ENCODE measurements around the gene POLDIP3. TPM values are rescaled to one million over a fixed set of nuclear protein-coding genes. Genes with fewer than 3 reads are reported as not detected.
"Not testable (repeated sequence)": the region's sequence is repeated elsewhere in the genome, so short reads cannot be mapped to it uniquely, and the experiment has no call there.

The POLDIP3 gene
- total RNA-seq, 1 donor from 2014 or later = 82.4 TPM

GRCh38 chr22:42586381-42586780 lies 28.3 kb downstream of the POLDIP3 start:
- Mint-ChIP-seq H3K4me3 (ENCODE audit: low read depth) (no peak overlapping the region), H3K27ac (no peak overlapping the region), H3K4me1 (ENCODE audit: low read depth) (peaks cover 4% of the 10 kb centered on the region), H3K27me3 (no peaks in the 10 kb centered on the region), H3K9me3 (ENCODE audit: low read depth) (no peaks in the 10 kb centered on the region), H3K36me3 (ENCODE audit: insufficient read depth) (peaks cover 22% of the 10 kb centered on the region)
- DNase-seq (ENCODE audit: low spot score, unreplicated experiment) = no peak
- TF ChIP-seq CTCF (IDR thresholded peaks at IDR 0.05; ENCODE audit: unreplicated experiment) = no peak

DNA sequence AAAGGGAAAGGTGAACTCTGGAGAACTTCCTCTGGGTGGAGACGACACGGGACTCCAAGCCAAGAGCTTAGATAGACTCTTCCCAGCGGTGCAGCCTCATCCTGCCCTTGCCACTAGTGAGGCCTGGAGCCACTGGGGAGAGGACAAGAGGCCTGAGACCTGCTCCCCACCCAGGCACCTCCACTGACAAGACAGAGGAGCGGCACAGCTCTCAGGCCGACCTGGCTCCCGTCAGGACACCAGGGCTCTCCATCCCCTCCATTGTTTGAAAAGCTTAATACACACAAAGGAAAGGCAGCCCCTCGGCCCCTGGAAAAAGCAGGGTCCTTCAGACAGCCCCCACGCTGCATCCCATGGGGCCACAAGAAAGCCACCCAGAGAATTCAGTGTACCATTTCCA lies 29.6 kb downstream of the POLDIP3 start:
- peaks cover 19% of the 10 kb centered on the region for H3K36me3 Mint-ChIP-seq (ENCODE audit: insufficient read depth)
- TF ChIP-seq CTCF (IDR thresholded peaks at IDR 0.05; ENCODE audit: unreplicated experiment) = no peak
- H3K4me3 Mint-ChIP-seq (ENCODE audit: low read depth) = no peak overlapping the region
- H3K27ac Mint-ChIP-seq = no peak overlapping the region
- no peak for DNase-seq (ENCODE audit: low spot score, unreplicated experiment)
- no peaks in the 10 kb centered on the region for H3K9me3 Mint-ChIP-seq (ENCODE audit: low read depth)
- peaks cover 7% of the 10 kb centered on the region for H3K4me1 Mint-ChIP-seq (ENCODE audit: low read depth)
- no peaks in the 10 kb centered on the region for H3K27me3 Mint-ChIP-seq

DNA sequence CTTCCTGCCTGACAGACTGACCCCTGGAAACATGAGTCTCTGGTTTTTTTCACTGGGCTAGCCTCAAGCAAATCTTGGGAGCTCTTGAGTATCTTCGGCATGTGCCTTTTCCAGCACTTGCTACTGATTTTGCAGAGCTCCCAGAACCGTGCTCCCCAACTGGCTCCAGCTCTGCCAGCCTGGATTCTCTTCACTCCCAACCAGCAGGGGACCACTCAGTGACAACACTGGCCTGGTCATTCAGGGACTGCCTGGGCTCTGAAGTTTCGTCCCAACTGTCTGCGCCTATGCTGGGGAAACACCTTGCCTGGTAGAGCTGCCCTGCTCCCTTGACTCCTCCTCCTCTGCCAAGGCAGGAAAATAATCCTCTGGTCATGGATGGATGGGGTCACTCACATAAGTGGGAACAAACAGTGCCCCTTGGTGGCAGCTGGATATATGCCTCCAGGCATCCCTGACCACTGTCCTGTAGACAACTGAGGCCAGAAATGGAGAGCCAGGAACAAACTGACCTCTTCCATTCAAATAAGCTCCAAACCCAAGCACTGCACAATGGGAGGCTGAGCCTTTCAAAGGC lies 30.2 kb downstream of the POLDIP3 start:
- Mint-ChIP-seq H3K27me3 (no peaks in the 10 kb centered on the region), H3K36me3 (ENCODE audit: insufficient read depth) (peaks cover 17% of the 10 kb centered on the region), H3K27ac (no peak overlapping the region), H3K4me3 (ENCODE audit: low read depth) (no peak overlapping the region), H3K9me3 (ENCODE audit: low read depth) (no peaks in the 10 kb centered on the region), H3K4me1 (ENCODE audit: low read depth) (peaks cover 7% of the 10 kb centered on the region)
- TF ChIP-seq CTCF (IDR thresholded peaks at IDR 0.05; ENCODE audit: unreplicated experiment) = no peak
- DNase-seq (ENCODE audit: low spot score, unreplicated experiment) = no peak

DNA sequence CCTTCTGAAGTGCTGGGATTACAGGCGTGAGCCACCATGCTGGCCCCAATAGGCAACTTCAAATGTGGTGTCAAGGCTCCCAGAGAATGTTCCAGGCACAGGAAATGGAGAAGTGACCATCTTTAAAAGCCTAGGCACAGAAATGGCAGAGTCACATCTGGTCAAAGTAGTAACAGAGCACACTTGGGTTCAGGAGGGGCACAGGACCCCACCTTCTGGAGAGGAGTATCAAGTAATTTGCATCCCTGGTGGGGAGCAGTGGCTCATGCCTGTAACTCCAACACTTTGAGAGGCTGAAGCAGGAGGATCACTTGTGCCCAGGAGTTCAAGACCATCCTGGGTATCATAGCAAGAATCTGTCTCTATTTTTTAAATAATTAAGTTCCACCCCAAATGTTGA lies 31.7 kb downstream of the POLDIP3 start:
- DNase-seq (ENCODE audit: low spot score, unreplicated experiment) = no peak
- TF ChIP-seq CTCF (IDR thresholded peaks at IDR 0.05; ENCODE audit: unreplicated experiment) = no peak
- Mint-ChIP-seq H3K27me3 (no peaks in the 10 kb centered on the region), H3K27ac (no peak overlapping the region), H3K36me3 (ENCODE audit: insufficient read depth) (peaks cover 17% of the 10 kb centered on the region), H3K4me3 (ENCODE audit: low read depth) (peak overlapping the region; percentile 95), H3K9me3 (ENCODE audit: low read depth) (no peaks in the 10 kb centered on the region), H3K4me1 (ENCODE audit: low read depth) (peaks cover 7% of the 10 kb centered on the region)

- H3K36me3 Mint-ChIP-seq (ENCODE audit: insufficient read depth) = peaks cover 11% of the 10 kb centered on the region
- no peaks in the 10 kb centered on the region for H3K9me3 Mint-ChIP-seq (ENCODE audit: low read depth)
- H3K4me3 Mint-ChIP-seq (ENCODE audit: low read depth) = peak overlapping the region; percentile 95
- peak overlapping the region; percentile 85 for H3K27ac Mint-ChIP-seq
- H3K27me3 Mint-ChIP-seq = no peaks in the 10 kb centered on the region
- H3K4me1 Mint-ChIP-seq (ENCODE audit: low read depth) = peaks cover 7% of the 10 kb centered on the region
- DNase-seq (ENCODE audit: low spot score, unreplicated experiment) = peak; percentile 58
- no peak for TF ChIP-seq CTCF (IDR thresholded peaks at IDR 0.05; ENCODE audit: unreplicated experiment)
Observed at GRCh38 chr22:42581762-42582716, 32.6 kb downstream of the POLDIP3 start.

- Mint-ChIP-seq H3K27ac (peak overlapping the region; percentile 92), H3K4me3 (ENCODE audit: low read depth) (peak overlapping the region; percentile 95)
- H3K36me3 Mint-ChIP-seq (ENCODE audit: insufficient read depth); H3K4me1 Mint-ChIP-seq (ENCODE audit: low read depth); DNase-seq (ENCODE audit: low spot score, unreplicated experiment); H3K27me3 Mint-ChIP-seq; H3K9me3 Mint-ChIP-seq (ENCODE audit: low read depth): not testable (repeated sequence)
Observed at GRCh38 chr22:42581194-42581761, 33.4 kb downstream of the POLDIP3 start.

DNA sequence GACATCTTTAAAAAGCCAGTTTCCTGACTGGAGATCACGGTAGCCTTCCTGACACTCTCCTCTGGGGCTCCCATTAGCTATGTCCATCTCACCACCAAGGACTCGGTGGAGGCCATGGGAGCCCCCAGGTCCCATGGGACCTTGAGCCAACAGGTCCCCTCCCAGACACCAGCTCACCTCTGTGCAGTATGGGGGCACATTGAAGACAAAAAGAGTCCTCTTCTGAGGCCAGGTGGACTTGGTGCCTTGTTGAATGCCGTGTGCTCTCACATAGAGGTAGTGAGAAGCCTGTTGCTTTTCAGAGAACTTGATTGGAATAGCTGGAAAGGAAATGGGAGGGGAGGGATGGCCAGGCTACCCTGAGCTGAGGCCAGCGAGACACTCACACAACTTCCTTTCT lies 34.6 kb downstream of the POLDIP3 start:
- not testable (repeated sequence) for H3K27me3 Mint-ChIP-seq; H3K9me3 Mint-ChIP-seq (ENCODE audit: low read depth); H3K36me3 Mint-ChIP-seq (ENCODE audit: insufficient read depth); H3K27ac Mint-ChIP-seq; DNase-seq (ENCODE audit: low spot score, unreplicated experiment); H3K4me1 Mint-ChIP-seq (ENCODE audit: low read depth)
- H3K4me3 Mint-ChIP-seq (ENCODE audit: low read depth) = peak overlapping the region; percentile 26

All from progenitor cell of endocrine pancreas (in vitro differentiated cells).